A204.1 (cell line): ENCODE measurements around the gene ANXA3.

Source experiments
- FAIRE-seq: peaks from 2 replicates; lab custom pipeline; 2012; peaks lifted over from hg19 to GRCh38; lab: Jason Lieb, UNC

The ANXA3 gene

DNA sequence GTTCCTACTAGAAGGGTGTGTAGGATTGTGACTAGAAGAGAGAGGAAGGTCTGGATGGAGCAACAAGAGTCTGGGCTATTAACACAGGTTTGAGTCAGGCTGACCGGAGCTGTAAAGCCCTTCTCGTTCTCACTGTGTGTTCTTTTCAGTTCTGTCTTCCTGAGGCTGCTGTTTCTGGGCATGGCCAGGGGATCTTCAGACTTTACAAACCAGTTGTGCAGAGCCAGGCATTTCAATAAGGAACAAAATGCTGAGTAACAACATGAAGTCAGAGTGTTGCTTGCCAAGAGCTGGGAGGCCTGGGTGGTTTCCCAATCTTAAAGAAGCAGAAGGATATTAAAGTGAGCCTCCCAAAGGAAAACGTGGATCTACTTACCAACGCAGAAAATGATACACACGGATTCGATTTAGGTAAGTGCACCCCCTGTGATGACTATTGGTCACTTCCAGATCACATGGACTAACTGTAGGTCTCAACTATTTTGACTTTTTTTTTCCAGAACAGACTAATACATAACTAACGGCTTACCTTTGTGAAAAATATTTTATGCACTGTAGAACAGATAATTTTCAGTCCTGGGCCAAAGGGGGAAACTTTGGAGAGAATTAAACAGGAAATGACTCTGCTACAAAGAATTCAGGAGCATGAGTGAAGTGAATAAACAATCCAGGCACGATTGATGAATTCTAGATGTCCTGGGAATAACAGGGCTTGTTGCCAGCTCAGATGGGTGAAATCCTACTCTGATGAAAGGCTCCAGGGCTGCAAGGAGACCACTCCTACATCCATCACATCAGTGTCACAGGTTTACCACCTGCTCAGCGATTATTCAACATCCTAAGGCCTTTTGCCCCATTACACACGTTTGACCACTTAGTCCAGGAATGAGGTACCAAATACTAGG lies 94.5 kb downstream of the ANXA3 start:
- FAIRE-seq: no peak

DNA sequence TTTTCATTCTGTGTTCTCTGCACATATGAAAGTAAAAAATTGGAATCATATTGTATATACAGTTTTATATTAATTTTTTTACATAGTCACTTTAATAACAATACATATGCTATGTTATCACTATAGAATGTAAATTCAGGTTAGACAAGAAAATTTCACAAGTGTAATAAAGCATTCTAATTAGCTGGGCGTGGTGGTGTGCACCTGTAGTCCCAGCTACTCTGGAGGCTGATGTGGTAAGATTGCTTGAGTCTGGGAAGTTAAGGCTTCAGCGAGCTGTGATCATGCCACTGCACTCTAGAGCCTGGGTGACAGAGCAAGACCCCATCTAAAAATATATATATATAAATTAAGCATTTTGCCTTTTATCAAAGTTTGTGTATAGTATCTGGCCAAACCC lies 95.7 kb downstream of the ANXA3 start:
- FAIRE-seq: no peak

DNA sequence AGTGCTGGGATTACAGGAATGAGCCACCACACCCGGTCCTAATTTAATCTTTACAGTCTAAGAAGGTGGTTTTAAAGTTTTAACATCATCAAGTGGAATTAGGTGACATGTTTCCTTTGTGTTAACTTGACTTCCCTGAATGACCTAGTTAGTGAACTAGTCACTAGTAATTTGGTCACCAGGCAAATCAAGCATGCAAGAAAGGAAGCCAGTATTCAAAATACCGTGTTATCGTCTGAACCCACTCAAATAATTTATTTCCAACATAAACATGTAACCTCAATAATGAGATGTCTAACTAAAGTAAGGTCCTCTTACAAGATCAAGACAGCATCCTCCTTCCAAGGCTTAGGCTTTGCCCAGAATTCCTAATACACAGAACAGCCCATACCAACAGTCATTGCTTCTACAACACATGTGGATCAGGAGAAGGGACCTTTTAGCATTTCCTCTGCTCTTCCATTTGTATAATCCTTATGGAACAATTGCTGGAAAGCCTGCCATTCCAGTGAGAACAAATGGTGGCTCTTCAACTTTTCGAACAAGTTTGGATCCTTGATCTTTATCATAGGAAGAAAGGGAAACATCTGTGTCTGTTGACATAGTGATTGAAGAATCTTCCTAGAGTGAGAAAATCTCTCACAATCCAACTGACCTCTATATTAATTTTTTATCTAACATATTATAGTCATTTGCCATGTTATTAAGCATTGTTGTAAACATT lies 97.2 kb downstream of the ANXA3 start:
- FAIRE-seq: no peak

DNA sequence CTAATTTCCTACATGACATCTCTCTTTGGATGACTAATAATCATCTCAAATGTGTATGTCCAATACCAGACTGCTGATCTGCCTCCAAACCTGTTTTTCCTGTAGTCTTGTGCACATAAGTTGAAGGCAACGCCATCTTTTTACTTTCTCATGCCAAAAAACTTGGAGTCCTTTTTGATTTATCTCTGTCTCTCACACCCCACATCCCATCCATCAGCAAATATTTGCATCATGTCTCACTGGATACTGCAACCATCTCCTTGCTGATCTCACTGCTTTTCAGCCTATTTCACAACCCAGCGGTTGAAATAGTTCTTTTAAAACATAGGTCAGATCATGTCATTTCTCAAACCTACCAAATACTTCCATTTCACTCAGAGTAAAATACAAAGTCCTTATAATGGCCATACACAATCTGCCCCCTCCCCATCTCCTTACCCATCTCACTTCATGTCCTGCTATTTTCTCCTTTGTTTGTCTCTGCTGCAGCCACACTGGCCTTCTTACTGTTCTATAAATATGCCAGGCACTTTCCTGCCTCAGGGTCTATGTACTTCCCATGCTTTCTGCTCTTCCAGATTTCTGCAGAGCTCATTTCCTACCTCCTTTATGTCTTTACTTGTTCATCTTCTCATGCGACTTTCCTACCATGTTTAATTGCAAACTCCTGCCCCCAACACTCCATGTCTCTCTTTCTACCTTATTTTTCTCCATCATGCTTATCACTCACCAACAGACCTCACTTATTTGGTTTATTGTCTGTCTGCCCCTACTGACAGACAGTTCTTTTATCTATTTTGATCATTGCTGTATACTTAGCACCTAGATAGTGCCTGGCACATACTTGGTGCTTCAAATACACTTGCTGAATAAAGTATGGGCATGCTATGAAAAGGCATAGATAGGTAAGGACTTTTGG lies 98.8 kb downstream of the ANXA3 start:
- no peak for FAIRE-seq

DNA sequence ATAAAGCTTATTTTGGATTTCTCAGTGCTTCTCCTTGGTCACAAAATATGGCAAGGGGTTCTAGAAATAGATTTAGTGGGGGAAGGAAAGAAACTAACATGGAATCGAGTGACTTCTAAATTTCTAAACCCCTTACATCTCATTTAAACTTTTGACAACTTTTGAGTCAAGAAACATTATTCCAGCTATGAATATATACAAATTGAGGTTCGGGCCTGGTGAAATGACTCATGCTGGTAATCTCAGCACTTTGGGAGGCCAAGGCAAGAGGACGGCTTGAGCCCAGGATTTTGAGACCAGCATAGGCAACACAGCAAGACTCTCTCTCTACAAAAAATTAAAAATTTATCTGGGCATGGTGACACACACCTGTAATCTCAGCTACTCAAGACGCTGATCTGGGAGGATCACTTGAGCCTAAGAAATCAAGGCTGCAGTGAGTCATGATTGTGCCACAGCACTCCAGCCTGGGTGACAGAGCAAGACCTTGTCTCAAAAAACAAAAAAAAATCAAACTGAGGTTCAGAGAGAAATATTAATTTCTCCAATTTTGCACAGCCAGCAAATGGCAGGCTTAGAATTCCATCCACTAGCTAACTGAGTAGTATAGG lies 99.8 kb downstream of the ANXA3 start:
- FAIRE-seq: no peak

DNA sequence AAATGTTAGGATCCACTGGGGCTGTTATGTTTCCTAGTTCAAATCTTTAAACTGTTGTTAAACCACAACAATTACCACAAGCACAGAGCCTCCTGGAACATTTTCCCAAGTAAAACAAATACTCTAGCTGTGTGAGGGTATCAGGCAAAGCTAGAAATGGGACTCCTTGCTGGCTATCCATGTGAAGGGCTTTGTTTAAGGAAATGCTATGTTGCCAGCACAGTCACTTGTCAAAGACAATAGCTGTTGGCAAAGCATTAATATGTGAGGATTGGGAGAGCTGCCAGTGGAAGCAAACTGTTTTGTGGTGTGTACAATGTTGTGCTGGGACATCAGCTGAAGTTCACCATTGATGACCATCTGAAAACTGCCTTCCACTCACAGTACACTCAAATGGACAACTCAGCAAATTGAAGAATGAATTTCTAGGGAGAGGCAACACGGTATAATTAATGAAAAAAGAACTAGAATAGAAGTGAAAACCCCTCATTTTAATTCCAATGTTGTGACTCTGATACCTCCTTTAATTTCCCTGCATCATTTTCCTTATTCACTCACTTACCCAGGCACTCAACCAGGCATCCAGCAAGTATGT lies 100.8 kb downstream of the ANXA3 start:
- no peak for FAIRE-seq

DNA sequence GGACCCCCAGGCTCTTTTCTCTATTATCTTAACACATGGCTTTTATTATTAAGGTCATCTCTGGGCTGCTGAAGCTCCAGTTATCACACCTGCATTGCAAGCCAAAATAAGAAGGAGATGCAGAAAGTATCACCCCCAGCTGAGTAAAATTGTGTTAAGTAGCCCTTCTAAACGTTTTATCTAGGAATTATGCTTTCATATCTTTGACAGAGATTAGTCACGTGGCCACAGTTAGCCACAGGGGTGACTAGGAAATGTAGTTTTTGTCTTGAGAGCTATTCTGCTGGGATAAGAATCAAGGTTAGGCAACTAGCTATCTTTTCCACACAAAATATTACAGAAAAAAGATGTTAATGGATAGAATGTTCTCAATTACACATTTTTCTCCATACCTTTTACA lies 102.1 kb downstream of the ANXA3 start:
- FAIRE-seq: no peak

DNA sequence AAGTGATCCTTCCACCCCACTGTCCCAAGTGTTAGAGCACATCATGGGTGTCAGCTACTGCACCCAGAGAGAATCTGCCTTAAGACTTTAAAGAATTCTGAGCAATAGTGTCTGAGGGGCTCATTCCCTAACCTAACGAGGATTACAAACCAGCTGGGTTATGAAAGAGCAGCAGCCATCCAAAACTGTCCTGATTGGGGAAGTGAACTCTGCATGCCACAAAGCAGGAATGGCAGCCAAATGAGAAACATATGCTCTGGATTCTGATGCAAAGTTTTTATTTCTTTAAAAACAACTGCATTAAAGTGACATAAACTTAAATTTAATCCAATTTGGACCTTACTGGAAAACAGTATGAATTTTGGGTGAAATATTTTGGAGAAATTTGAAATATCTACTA lies 103.2 kb downstream of the ANXA3 start:
- FAIRE-seq: no peak

DNA sequence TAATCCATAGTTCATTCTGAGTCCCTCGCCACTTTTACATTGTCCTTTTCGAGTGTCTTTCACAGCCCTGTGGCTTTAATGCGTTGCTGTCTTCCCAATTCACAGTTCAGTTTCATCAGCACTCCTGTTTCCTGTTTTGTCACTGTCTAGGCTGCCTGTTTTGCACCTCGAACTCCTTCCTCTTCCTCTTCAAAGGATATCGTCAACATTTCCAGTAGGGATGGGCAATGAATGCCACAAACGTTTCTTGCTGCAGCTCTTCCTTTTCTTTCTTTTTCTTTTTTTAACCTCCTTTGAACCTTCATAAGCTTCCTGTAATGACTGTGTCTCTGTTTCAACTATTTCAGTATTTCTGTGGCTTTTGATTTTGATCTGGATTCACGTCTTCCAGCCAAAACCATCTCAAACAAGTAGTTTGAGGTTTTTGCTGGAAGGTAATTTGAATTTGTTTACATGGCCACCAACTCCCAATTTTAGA lies 105.4 kb downstream of the ANXA3 start:
- FAIRE-seq: no peak

DNA sequence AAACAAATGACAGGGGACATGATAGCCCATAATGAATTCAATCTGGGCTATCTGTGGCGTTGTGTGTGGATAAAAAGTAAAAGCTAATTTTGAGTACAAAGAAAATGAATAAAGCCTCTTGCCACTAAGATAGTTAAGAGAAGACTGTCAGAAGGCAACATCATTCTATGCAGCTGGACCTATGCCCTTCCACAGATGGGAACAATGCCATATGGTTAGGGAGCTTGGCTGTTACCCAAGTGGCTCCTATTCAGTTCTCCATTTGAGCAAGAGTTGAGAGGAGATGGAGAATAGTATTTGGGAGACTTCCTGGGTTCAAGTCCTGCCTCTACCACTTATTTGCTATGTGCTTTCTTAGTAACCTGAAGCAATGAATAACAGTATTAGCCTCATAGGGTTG lies 107.7 kb downstream of the ANXA3 start:
- FAIRE-seq: no peak

DNA sequence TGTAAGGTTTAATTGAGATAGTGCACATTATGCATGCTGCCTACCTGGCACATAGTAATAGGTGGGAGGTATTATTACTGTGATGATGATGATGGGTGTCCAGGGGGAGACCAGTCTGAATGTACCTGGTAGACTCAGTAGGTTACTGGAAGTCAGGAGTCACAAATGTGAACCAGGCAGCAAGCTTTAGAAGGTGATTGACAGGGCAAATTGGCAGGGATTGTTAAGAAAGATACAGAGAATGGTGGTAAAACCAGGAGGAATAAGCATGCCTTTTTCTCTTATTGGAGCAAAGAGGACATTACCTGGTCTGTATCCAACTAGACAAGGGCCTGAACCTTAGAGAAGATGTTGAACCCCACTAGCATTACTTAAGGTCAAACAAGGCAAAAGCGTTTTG lies 108.1 kb downstream of the ANXA3 start:
- no peak for FAIRE-seq
